ENCODE measurements around the gene FXN.
"Not testable (repeated sequence)": the region's sequence is repeated elsewhere in the genome, so short reads cannot be mapped to it uniquely, and the experiment has no call there.

Gene FXN

DNA sequence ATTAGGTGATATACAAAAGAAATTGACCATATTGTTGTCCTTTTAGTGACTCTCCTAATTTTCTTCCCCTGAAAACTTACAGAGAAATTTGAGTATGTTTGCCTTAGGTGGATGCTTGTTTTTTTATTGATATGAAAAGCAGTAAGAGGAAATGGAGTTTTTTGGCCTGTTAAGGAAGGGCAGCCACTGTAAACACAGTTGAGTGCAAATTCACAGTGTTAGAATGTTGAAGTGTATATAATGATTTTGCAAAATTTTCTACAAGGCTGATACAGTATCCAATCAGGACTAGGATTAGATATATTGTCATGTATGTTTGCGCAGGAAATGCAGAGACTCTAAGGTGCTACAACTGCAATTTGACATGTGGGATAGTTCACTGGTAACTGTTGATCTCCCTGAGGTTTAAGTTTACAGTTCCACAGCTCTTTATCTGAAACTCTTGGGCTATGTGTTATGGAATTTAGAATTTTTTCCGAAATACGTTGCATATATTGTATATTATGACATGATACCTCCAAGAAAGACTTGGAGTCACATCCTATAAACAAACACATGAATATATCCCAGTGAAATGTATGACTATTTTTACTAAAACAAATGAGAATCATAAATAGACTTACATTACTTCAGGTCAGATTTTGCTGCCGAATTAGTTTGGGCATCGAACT lies 62.5 kb downstream of the FXN start:
- no peak overlapping the region for H3K27ac ChIP-seq (ENCODE audit: low read depth, low read length, poor library complexity, severe bottlenecking)
- H3K79me2 ChIP-seq (ENCODE audit: insufficient read depth, low read length), result no peaks in the 10 kb centered on the region
- no peak overlapping the region for H2AFZ ChIP-seq (ENCODE audit: low read length)

DNA sequence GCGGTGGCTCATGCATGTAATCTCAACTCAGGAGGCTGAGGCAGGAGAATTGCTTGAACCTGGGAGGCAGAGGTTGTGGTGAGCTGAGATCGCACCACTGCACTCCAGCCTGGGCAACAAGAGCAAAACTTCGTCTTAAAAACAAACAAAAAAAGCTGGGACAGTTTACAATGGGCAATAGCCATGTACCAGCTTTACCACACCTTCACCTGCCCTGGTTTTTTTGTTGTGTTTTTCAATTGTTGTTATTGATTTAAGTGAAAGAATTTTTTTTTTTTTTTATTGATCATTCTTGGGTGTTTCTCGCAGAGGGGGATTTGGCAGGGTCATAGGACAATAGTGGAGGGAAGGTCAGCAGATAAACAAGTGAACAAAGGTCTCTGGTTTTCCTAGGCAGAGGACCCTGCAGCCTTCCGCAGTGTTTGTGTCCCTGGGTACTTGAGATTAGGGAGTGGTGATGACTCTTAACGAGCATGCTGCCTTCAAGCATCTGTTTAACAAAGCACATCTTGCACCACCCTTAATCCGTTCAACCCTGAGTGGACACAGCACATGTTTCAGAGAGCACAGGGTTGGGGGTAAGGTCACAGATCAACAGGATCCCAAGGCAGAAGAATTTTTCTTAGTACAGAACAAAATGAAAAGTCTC lies 67.9 kb downstream of the FXN start:
- H3K27me3 ChIP-seq (ENCODE audit: insufficient read depth, low read length); H3K4me3 ChIP-seq (ENCODE audit: low read depth, low read length, poor library complexity, severe bottlenecking); H3K79me2 ChIP-seq (ENCODE audit: insufficient read depth, low read length); H3K36me3 ChIP-seq (ENCODE audit: insufficient read depth, low read length); H3K27ac ChIP-seq (ENCODE audit: low read depth, low read length, poor library complexity, severe bottlenecking); H3K4me1 ChIP-seq (ENCODE audit: insufficient read depth, low read length, severe bottlenecking); H4K20me1 ChIP-seq (ENCODE audit: insufficient read depth, low read length); H3K9me2 ChIP-seq (ENCODE audit: low read depth, low read length); H3F3A ChIP-seq (ENCODE audit: insufficient read depth, low read length); H3K9me3 ChIP-seq (ENCODE audit: low read length); H2AFZ ChIP-seq (ENCODE audit: low read length); H3K4me2 ChIP-seq (ENCODE audit: low read length); H3K9ac ChIP-seq (ENCODE audit: low read length): not testable (repeated sequence)

More for the DNA sequence above, 62.5 kb downstream of the FXN start:
- no peak overlapping the region for H3K4me2 ChIP-seq (ENCODE audit: low read length)
- H4K20me1 ChIP-seq (ENCODE audit: insufficient read depth, low read length), result no peaks in the 10 kb centered on the region
- TF ChIP-seq, protein P1, sequence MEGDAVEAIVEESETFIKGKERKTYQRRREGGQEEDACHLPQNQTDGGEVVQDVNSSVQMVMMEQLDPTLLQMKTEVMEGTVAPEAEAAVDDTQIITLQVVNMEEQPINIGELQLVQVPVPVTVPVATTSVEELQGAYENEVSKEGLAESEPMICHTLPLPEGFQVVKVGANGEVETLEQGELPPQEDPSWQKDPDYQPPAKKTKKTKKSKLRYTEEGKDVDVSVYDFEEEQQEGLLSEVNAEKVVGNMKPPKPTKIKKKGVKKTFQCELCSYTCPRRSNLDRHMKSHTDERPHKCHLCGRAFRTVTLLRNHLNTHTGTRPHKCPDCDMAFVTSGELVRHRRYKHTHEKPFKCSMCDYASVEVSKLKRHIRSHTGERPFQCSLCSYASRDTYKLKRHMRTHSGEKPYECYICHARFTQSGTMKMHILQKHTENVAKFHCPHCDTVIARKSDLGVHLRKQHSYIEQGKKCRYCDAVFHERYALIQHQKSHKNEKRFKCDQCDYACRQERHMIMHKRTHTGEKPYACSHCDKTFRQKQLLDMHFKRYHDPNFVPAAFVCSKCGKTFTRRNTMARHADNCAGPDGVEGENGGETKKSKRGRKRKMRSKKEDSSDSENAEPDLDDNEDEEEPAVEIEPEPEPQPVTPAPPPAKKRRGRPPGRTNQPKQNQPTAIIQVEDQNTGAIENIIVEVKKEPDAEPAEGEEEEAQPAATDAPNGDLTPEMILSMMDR (IDR thresholded peaks at IDR 0.05; ENCODE audit: low read length), result no peak
- no peak for TF ChIP-seq EZH2 (IDR thresholded peaks at IDR 0.05; ENCODE audit: borderline replicate concordance, low read length)
- no peaks in the 10 kb centered on the region for H3K36me3 ChIP-seq (ENCODE audit: insufficient read depth, low read length)
- H3K9me3 ChIP-seq (ENCODE audit: low read length), result no peaks in the 10 kb centered on the region
- H3K4me1 ChIP-seq (ENCODE audit: insufficient read depth, low read length, severe bottlenecking), result no peaks in the 10 kb centered on the region
- H3K4me3 ChIP-seq (ENCODE audit: low read depth, low read length, poor library complexity, severe bottlenecking), result no peak overlapping the region
- H3K27me3 ChIP-seq (ENCODE audit: insufficient read depth, low read length), result no peaks in the 10 kb centered on the region
- H3K9ac ChIP-seq (ENCODE audit: low read length), result no peak overlapping the region
- no peaks in the 10 kb centered on the region for H3K9me2 ChIP-seq (ENCODE audit: low read depth, low read length)
- no peaks in the 10 kb centered on the region for H3F3A ChIP-seq (ENCODE audit: insufficient read depth, low read length)

DNA sequence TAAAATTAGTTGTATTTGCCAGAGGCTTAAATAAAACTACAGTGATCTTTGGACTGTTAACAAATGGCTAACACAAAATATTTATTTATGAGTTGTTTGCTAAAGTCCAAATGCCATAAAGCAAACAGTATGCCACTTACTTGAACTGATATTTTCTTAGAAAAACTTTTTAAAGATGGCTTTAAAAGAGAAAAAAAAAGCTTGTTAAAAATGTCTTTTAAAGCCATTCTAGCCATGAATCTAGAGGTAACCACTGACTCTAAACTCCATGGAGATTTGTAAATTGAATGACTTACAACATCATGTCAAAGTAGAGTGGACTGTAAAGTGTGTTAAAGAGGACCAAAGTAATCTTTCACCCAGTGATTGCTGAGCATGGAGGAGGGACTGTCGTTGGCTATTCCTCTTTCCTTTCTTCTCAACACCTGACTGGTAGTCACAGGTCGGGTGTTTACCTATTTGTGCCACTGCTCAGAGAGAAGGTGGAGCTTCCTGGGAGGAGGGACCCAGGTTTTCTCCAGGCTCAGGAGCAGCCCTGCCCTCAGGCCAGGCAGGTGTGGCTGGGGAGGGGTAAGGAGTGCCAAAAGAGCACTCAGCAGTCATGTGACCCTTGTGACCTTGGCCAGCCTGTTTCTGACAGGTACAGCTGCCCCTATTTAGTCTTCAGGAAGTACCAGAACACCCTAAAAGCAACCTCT lies 69.4 kb downstream of the FXN start:
- no peaks in the 10 kb centered on the region for H3K79me2 ChIP-seq (ENCODE audit: insufficient read depth, low read length)
- H4K20me1 ChIP-seq (ENCODE audit: insufficient read depth, low read length), result no peaks in the 10 kb centered on the region
- no peak overlapping the region for H2AFZ ChIP-seq (ENCODE audit: low read length)
- H3K36me3 ChIP-seq (ENCODE audit: insufficient read depth, low read length), result no peaks in the 10 kb centered on the region
- H3K4me2 ChIP-seq (ENCODE audit: low read length), result no peak overlapping the region
- TF ChIP-seq, protein P1 (IDR thresholded peaks at IDR 0.05; ENCODE audit: low read length), result no peak
- no peak for TF ChIP-seq EZH2 (IDR thresholded peaks at IDR 0.05; ENCODE audit: borderline replicate concordance, low read length)
- no peaks in the 10 kb centered on the region for H3K9me3 ChIP-seq (ENCODE audit: low read length)
- H3K4me1 ChIP-seq (ENCODE audit: insufficient read depth, low read length, severe bottlenecking), result no peaks in the 10 kb centered on the region
- H3K27ac ChIP-seq (ENCODE audit: low read depth, low read length, poor library complexity, severe bottlenecking), result no peak overlapping the region
- no peaks in the 10 kb centered on the region for H3K27me3 ChIP-seq (ENCODE audit: insufficient read depth, low read length)
- H3K9ac ChIP-seq (ENCODE audit: low read length), result no peak overlapping the region
- H3K9me2 ChIP-seq (ENCODE audit: low read depth, low read length), result no peaks in the 10 kb centered on the region
- no peaks in the 10 kb centered on the region for H3F3A ChIP-seq (ENCODE audit: insufficient read depth, low read length)
- no peak overlapping the region for H3K4me3 ChIP-seq (ENCODE audit: low read depth, low read length, poor library complexity, severe bottlenecking)
